HL-60 (cell line): ENCODE measurements around the gene ACCSL.

Experiments used
- DNase-seq, 2 experiments: peaks; one replicate each; pipeline ENCODE4 v3.0.0-alpha.2; 2010 to 2020; ENCODE audit warnings: low read depth in 1 of 2, low spot score in 1 of 2
- H3K27ac ChIP-seq: fragments of 250-450 bp; sonication (Bioruptor Pico); replicated peaks from 2 replicates; pipeline ENCODE4 v1.5.1; 2020; ENCODE audit warnings: mild to moderate bottlenecking, moderate library complexity
- H3K27me3 ChIP-seq: fragments of 250-450 bp; sonication (Bioruptor Pico); 2 replicates; pipeline ENCODE4 v1.5.1; 2021; ENCODE audit warnings: mild to moderate bottlenecking, moderate library complexity; ENCODE audit not compliant: insufficient read depth, poor library complexity, severe bottlenecking
- H3K4me3 ChIP-seq: replicated peaks from 2 replicates; pipeline ENCODE4 v1.5.1; 2011; ENCODE audit warnings: mild to moderate bottlenecking, control low read depth, low read length; ENCODE audit not compliant: insufficient read depth
- GABPA ChIP-seq: IDR thresholded peaks from 2 replicates; pipeline ENCODE4 v1.6.1; 2012; ENCODE audit warnings: low read depth
- POLR2AphosphoS5 ChIP-seq: IDR thresholded peaks from 2 replicates; pipeline ENCODE4 v1.6.1; 2012; ENCODE audit warnings: low read depth
- SPI1 ChIP-seq: IDR thresholded peaks from 2 replicates; pipeline ENCODE4 v1.6.1; 2012; ENCODE audit warnings: low read depth, mild to moderate bottlenecking, borderline replicate concordance
- TF ChIP-seq, protein P1 (sequence below): IDR thresholded peaks from one replicate; pipeline ENCODE4 v1.5.1; 2011; ENCODE audit warnings: low read length, control low read depth, inconsistent platforms; ENCODE audit not compliant: insufficient read depth
- TF ChIP-seq, protein P2 (sequence below): IDR thresholded peaks from 2 replicates; pipeline ENCODE4 v1.6.1; 2012; ENCODE audit warnings: low read depth; ENCODE audit not compliant: insufficient replicate concordance

Gene ACCSL

DNA sequence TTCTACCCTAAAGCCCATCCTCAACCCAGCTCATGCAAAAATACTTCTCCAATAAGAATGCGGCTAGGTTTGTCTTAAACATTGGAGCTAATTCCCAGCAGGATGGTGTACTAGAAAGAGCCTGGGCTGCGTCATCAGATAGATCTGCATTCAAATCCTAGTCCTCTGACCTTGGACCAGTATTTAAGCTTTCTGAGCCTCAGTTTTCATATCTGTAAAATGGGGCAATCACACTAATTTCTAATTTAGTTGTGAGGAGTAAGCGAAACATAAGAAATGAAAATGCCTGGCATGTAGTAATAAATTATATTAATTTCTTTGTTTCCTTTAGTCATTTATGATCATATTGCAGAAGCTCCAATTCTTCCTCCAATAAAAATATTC is 32.2 kb upstream of the ACCSL start:
- H3K27ac ChIP-seq: no peak overlapping the region

DNA sequence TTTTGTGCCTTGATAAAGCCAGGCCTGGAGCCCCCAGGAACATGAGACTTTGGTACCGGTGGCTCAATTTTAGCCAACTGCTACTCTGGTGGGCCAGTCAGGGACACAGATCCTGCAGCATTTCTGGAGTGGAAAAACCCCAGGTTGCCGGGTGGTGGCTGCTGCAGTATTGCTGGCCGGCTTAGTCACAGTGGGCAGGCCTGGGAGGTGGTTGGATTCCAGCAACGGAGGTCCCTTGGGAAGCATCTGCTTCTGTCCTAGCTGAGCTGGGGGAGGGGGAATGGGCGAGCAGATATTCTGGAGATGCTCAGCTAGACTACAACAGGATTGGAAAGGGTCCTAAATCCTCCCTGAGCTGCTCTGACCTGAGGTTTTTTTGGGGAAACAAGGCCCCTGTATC is 31.6 kb upstream of the ACCSL start:
- H3K27ac ChIP-seq: no peak overlapping the region
- H3K4me3 ChIP-seq: no peak overlapping the region
- no peaks in the 10 kb centered on the region for H3K27me3 ChIP-seq
- no peak for DNase-seq
- TF ChIP-seq, protein P1, sequence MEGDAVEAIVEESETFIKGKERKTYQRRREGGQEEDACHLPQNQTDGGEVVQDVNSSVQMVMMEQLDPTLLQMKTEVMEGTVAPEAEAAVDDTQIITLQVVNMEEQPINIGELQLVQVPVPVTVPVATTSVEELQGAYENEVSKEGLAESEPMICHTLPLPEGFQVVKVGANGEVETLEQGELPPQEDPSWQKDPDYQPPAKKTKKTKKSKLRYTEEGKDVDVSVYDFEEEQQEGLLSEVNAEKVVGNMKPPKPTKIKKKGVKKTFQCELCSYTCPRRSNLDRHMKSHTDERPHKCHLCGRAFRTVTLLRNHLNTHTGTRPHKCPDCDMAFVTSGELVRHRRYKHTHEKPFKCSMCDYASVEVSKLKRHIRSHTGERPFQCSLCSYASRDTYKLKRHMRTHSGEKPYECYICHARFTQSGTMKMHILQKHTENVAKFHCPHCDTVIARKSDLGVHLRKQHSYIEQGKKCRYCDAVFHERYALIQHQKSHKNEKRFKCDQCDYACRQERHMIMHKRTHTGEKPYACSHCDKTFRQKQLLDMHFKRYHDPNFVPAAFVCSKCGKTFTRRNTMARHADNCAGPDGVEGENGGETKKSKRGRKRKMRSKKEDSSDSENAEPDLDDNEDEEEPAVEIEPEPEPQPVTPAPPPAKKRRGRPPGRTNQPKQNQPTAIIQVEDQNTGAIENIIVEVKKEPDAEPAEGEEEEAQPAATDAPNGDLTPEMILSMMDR: no peak
- TF ChIP-seq, protein P2, sequence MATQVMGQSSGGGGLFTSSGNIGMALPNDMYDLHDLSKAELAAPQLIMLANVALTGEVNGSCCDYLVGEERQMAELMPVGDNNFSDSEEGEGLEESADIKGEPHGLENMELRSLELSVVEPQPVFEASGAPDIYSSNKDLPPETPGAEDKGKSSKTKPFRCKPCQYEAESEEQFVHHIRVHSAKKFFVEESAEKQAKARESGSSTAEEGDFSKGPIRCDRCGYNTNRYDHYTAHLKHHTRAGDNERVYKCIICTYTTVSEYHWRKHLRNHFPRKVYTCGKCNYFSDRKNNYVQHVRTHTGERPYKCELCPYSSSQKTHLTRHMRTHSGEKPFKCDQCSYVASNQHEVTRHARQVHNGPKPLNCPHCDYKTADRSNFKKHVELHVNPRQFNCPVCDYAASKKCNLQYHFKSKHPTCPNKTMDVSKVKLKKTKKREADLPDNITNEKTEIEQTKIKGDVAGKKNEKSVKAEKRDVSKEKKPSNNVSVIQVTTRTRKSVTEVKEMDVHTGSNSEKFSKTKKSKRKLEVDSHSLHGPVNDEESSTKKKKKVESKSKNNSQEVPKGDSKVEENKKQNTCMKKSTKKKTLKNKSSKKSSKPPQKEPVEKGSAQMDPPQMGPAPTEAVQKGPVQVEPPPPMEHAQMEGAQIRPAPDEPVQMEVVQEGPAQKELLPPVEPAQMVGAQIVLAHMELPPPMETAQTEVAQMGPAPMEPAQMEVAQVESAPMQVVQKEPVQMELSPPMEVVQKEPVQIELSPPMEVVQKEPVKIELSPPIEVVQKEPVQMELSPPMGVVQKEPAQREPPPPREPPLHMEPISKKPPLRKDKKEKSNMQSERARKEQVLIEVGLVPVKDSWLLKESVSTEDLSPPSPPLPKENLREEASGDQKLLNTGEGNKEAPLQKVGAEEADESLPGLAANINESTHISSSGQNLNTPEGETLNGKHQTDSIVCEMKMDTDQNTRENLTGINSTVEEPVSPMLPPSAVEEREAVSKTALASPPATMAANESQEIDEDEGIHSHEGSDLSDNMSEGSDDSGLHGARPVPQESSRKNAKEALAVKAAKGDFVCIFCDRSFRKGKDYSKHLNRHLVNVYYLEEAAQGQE: no peak
- TF ChIP-seq POLR2AphosphoS5 (no peak), SPI1 (no peak), GABPA (no peak)

More for the DNA sequence above, 32.2 kb upstream of the ACCSL start:
- DNase-seq: no peak
- no peak overlapping the region for H3K4me3 ChIP-seq
- TF ChIP-seq, protein P2: no peak
- TF ChIP-seq, protein P1: no peak
- TF ChIP-seq SPI1: no peak
- no peak for TF ChIP-seq POLR2AphosphoS5
- TF ChIP-seq GABPA: no peak
- H3K27me3 ChIP-seq: no peaks in the 10 kb centered on the region

DNA sequence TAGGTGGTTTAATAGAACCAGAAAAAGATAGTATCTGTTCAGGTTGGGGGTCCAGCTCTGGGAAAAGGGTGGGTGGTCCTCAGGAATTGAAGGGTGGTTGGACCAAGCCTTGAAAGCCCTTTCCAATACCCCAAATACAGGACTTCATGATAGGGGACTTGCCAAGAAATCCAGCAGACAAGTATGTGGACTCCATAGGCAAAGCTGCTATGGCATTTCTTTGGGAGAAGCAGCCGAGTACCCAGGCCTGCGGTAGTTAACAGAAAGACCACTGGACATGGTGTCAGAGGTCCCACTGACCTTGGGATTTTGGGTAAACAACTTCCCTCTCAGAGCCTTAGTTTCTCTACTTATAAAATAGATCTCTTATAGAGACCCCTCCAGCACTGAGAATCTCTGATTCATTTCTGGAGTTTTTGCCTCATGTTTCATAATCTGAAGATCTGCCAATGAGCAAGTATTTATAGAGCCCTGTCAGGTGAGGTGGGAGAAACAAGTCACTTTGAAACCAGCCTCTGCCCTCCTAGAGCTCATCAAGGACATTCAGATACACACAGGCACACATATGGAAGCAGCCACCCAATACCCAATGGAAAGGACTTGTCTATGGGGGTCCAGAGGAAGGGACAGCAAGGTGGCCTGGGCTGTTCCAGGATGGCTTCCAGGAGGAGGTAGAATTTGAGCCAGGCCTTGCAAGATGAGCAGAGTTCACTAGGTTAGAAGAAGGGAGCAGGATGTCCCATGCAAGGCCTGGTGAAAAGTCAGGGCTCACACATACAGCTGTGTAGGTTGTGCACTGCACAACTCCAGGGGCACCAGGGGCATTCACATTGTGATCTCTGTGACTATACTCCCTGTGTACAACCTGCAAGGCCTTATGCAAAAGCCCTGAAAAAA is 31.0 kb upstream of the ACCSL start:
- Histone ChIP-seq H3K27ac (no peak overlapping the region), H3K4me3 (no peak overlapping the region), H3K27me3 (no peaks in the 10 kb centered on the region)
- TF ChIP-seq, protein P2: no peak
- TF ChIP-seq SPI1 (no peak), POLR2AphosphoS5 (no peak), GABPA (no peak)
- TF ChIP-seq, protein P1: no peak
- DNase-seq: no peak
